Neural progenitor cell (in vitro differentiated cells): ENCODE results near the gene APLP1.
"Not testable (repeated sequence)": the region's sequence is repeated elsewhere in the genome, so short reads cannot be mapped to it uniquely, and the experiment has no call there.

ENCODE experiments used
- EZH2 ChIP-seq: fragments of 200-600 bp; sonication (generic); IDR thresholded peaks from 2 replicates; pipeline ENCODE4 v1.6.1; 2017; ENCODE audit warnings: antibody characterized with exemption, mild to moderate bottlenecking, moderate library complexity
- EZH2phosphoT487 ChIP-seq: fragments of 200-600 bp; sonication (generic); IDR thresholded peaks from 2 replicates; pipeline ENCODE4 v1.6.1; 2017; ENCODE audit warnings: antibody characterized with exemption
- TF ChIP-seq, protein P1 (sequence below): fragments of 200-600 bp; sonication (generic); IDR thresholded peaks from 2 replicates; pipeline ENCODE4 v1.5.1; 2017; ENCODE audit warnings: antibody characterized with exemption, mild to moderate bottlenecking

DNA sequence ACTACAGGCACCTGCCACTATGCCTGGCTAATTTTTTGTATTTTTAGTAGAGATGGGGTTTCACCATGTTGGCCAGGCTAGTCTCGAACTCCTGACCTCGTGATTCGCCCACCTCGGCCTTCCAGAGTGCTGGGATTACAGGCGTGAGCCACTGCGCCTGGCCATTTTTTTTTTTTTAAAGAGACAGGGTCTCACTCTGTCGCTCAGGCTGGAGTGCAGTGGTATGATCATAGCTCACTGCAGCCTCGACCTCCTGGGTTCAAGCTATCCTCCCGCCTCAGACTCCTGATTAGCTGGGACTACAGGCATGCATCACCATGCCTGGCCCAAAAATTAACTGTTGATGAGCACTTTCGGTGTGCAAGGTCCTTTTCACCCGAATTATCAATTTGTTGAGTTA lies 32.3 kb upstream of the APLP1 start:
- TF ChIP-seq, protein P1, sequence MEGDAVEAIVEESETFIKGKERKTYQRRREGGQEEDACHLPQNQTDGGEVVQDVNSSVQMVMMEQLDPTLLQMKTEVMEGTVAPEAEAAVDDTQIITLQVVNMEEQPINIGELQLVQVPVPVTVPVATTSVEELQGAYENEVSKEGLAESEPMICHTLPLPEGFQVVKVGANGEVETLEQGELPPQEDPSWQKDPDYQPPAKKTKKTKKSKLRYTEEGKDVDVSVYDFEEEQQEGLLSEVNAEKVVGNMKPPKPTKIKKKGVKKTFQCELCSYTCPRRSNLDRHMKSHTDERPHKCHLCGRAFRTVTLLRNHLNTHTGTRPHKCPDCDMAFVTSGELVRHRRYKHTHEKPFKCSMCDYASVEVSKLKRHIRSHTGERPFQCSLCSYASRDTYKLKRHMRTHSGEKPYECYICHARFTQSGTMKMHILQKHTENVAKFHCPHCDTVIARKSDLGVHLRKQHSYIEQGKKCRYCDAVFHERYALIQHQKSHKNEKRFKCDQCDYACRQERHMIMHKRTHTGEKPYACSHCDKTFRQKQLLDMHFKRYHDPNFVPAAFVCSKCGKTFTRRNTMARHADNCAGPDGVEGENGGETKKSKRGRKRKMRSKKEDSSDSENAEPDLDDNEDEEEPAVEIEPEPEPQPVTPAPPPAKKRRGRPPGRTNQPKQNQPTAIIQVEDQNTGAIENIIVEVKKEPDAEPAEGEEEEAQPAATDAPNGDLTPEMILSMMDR, result not testable (repeated sequence)
- TF ChIP-seq EZH2, EZH2phosphoT487: not testable (repeated sequence)
